Activated CD8-positive, alpha-beta T cell treated with anti-CD3 and anti-CD28 coated beads for 36 hours (primary cell): Measurements from ENCODE around the gene MESP2. TPM values are rescaled to one million over a fixed set of nuclear protein-coding genes. Genes with fewer than 3 reads are reported as not detected.

Experiments used
- ATAC-seq: fragments of 200-7000 bp; cut with Tn5 transposase; one replicate; pipeline ENCODE4 v1.10.0; 2021; ENCODE audit warnings: mild to moderate bottlenecking, moderate library complexity
- CTCF ChIA-PET: fragments of 350-600 bp; sonication (Branson Sonifier 250); formaldehyde crosslinking; loops from one replicate; lab custom pipeline; 2021; ENCODE audit warnings: antibody characterized with exemption; lab: Charles Lee
- POLR2A ChIA-PET: fragments of 350-600 bp; sonication (Branson Sonifier 250); formaldehyde crosslinking; loops from one replicate; lab custom pipeline; 2021; ENCODE audit warnings: antibody characterized with exemption; lab: Charles Lee
- DNase-seq: peaks from one replicate; pipeline ENCODE4 v3.0.0-alpha.2; 2020
- H3K27ac Mint-ChIP-seq: one replicate; pipeline ENCODE4 v1.8.0; 2021; ENCODE audit warnings: mild to moderate bottlenecking, mixed read lengths
- H3K27me3 Mint-ChIP-seq: one replicate; pipeline ENCODE4 v1.8.0; 2021; ENCODE audit warnings: mixed read lengths
- H3K36me3 Mint-ChIP-seq: one replicate; pipeline ENCODE4 v1.8.0; 2021; ENCODE audit warnings: low read depth, mixed read lengths
- H3K4me1 Mint-ChIP-seq: one replicate; pipeline ENCODE4 v1.8.0; 2021; ENCODE audit warnings: low read depth, mixed read lengths
- H3K4me3 Mint-ChIP-seq: one replicate; pipeline ENCODE4 v1.8.0; 2021; ENCODE audit warnings: mild to moderate bottlenecking, moderate library complexity, mixed read lengths
- H3K9me3 Mint-ChIP-seq: one replicate; pipeline ENCODE4 v1.8.0; 2021; ENCODE audit warnings: mixed read lengths
- CTCF ChIP-seq: fragments of 200-600 bp; IDR thresholded peaks from one replicate; pipeline ENCODE4 v1.8.0; 2022; ENCODE audit warnings: antibody characterized with exemption, mild to moderate bottlenecking
- intact Hi-C: fragments of 100-400 bp; cut with micrococcal nuclease; formaldehyde crosslinking; loops from one replicate; pipeline ENCODE4 v1.10.0; 2022
- total RNA-seq, 2 experiments: library from RNA; stranded (reverse); gene quantifications; one replicate each; pipeline ENCODE4 v1.2.3, GENCODE V29; 2021

MESP2 gene
- total RNA-seq, 2 experiments from 2014 or later = not detected

GRCh38 chr15:89826671-89827655 lies 50.8 kb downstream of the MESP2 start:
- no peak overlapping the region for H3K4me3 Mint-ChIP-seq

GRCh38 chr15:89827829-89828228 lies 51.7 kb downstream of the MESP2 start:
- ATAC-seq (no peak), DNase-seq (no peak)
- H3K36me3 Mint-ChIP-seq = no peaks in the 10 kb centered on the region
- ChIA-PET CTCF (interaction anchor here (1.2 kb wide), 1 partner anchor 13 kb away, joined by 3 read pairs; the partner anchor contains the start of gene ANPEP), POLR2A (interaction anchor here (0.6 kb wide), 1 partner anchor 9 kb away, joined by 3 read pairs; no protein-coding TSS in a partner anchor)
- no peak overlapping the region for H3K27ac Mint-ChIP-seq
- no peak for TF ChIP-seq CTCF
- H3K4me1 Mint-ChIP-seq = no peaks in the 10 kb centered on the region
- no peak overlapping the region for H3K4me3 Mint-ChIP-seq
- intact Hi-C loops = no loop called here
- no peaks in the 10 kb centered on the region for H3K27me3 Mint-ChIP-seq
- H3K9me3 Mint-ChIP-seq = no peaks in the 10 kb centered on the region

More at GRCh38 chr15:89826671-89827655, 50.8 kb downstream of the MESP2 start:
- DNase-seq (no peak), ATAC-seq (no peak)
- no peaks in the 10 kb centered on the region for H3K36me3 Mint-ChIP-seq
- H3K27ac Mint-ChIP-seq = no peak overlapping the region
- H3K4me1 Mint-ChIP-seq = no peaks in the 10 kb centered on the region
- no peaks in the 10 kb centered on the region for H3K27me3 Mint-ChIP-seq
- ChIA-PET POLR2A (no interaction called here), CTCF (no interaction called here)
- no peaks in the 10 kb centered on the region for H3K9me3 Mint-ChIP-seq
- TF ChIP-seq CTCF = no peak
- intact Hi-C loops = no loop called here

Other genes starting within 250 kb of the MESP2 start
- gene TICRR, start 200.9 kb upstream of the MESP2 start, total RNA-seq = 10 to 100 TPM; 27.0 to 29.2 TPM
- gene KIF7, start 120.9 kb upstream of the MESP2 start, total RNA-seq = 1 to 10 TPM; 2.7 to 3.7 TPM
- gene PLIN1, start 97.0 kb upstream of the MESP2 start, total RNA-seq = 1 to 10 TPM in 1 of 2 experiments, under 1 TPM in 1; 0.50 to 1.1 TPM
- gene PEX11A, start 85.6 kb upstream of the MESP2 start, total RNA-seq = 1 to 10 TPM; 3.3 to 4.0 TPM
- not detected for gene WDR93, start 85.5 kb upstream of the MESP2 start, total RNA-seq
- gene MESP1, start 25.1 kb upstream of the MESP2 start, total RNA-seq = 1 to 10 TPM; 3.4 to 5.3 TPM
- not detected for gene ANPEP, start 38.5 kb downstream of the MESP2 start, total RNA-seq
- 10 to 100 TPM; 20.3 to 23.0 TPM for gene AP3S2, start 117.7 kb downstream of the MESP2 start, total RNA-seq
- not detected for gene ARPIN, start 136.6 kb downstream of the MESP2 start, total RNA-seq
- gene ZNF710, start 225.0 kb downstream of the MESP2 start, total RNA-seq = 10 to 100 TPM; 15.2 to 17.2 TPM